Measurements from ENCODE around the gene KCNG4.

DNA sequence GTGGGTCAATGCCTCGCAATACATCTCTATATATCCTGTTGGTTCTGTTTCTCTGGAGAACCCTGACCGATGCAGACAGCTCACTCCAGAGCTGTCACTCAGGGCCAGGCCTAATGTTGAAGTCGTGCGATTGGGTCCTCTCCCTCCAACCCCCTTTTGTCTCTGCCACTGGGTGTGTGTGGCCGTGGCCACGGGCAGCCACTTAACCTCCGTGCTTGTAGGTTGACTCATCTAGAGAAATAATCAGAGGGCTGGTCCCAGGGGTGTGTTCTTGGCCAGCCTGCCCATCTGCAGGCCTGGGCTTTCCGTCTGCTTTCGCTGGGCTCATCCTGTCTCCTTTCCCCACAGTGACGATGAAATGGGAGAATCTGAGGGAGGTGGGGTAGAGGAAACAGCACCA lies 41.4 kb downstream of the KCNG4 start:
- TF ChIP-seq ZNF529 (tag by site-specific recombination; IDR thresholded peaks at IDR 0.05; ENCODE audit: insufficient replicate concordance) (no peak), ZNF10 (tag by site-specific recombination; IDR thresholded peaks at IDR 0.05) (no peak), ZFHX2 (tag by site-specific recombination; conservative IDR thresholded peaks at IDR 0.05) (no peak), ZNF121 (tag by site-specific recombination; IDR thresholded peaks at IDR 0.05) (no peak), ZNF660 (tag by site-specific recombination; IDR thresholded peaks at IDR 0.05) (no peak), ZNF274 (IDR thresholded peaks at IDR 0.05; ENCODE audit: low read length) (no peak), ZNF274 (tag by site-specific recombination; IDR thresholded peaks at IDR 0.05; ENCODE audit: borderline replicate concordance) (no peak), ZNF473 (tag by site-specific recombination; IDR thresholded peaks at IDR 0.05) (no peak), ZBTB48 (tag by site-specific recombination; IDR thresholded peaks at IDR 0.05) (no peak), ZNF404 (tag by site-specific recombination; IDR thresholded peaks at IDR 0.05) (no peak), ZNF701 (tag by site-specific recombination; IDR thresholded peaks at IDR 0.05) (no peak), ZNF140 (tag by site-specific recombination; IDR thresholded peaks at IDR 0.05) (no peak)
- TF ChIP-seq, protein P1, sequence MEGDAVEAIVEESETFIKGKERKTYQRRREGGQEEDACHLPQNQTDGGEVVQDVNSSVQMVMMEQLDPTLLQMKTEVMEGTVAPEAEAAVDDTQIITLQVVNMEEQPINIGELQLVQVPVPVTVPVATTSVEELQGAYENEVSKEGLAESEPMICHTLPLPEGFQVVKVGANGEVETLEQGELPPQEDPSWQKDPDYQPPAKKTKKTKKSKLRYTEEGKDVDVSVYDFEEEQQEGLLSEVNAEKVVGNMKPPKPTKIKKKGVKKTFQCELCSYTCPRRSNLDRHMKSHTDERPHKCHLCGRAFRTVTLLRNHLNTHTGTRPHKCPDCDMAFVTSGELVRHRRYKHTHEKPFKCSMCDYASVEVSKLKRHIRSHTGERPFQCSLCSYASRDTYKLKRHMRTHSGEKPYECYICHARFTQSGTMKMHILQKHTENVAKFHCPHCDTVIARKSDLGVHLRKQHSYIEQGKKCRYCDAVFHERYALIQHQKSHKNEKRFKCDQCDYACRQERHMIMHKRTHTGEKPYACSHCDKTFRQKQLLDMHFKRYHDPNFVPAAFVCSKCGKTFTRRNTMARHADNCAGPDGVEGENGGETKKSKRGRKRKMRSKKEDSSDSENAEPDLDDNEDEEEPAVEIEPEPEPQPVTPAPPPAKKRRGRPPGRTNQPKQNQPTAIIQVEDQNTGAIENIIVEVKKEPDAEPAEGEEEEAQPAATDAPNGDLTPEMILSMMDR (tag by site-specific recombination; IDR thresholded peaks at IDR 0.05), result no peak
- TF ChIP-seq, protein P2, sequence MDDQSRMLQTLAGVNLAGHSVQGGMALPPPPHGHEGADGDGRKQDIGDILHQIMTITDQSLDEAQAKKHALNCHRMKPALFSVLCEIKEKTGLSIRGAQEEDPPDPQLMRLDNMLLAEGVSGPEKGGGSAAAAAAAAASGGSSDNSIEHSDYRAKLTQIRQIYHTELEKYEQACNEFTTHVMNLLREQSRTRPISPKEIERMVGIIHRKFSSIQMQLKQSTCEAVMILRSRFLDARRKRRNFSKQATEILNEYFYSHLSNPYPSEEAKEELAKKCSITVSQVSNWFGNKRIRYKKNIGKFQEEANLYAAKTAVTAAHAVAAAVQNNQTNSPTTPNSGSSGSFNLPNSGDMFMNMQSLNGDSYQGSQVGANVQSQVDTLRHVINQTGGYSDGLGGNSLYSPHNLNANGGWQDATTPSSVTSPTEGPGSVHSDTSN (CRISPR knock-in tag; IDR thresholded peaks at IDR 0.05), result no peak
- TF ChIP-seq, protein P3, sequence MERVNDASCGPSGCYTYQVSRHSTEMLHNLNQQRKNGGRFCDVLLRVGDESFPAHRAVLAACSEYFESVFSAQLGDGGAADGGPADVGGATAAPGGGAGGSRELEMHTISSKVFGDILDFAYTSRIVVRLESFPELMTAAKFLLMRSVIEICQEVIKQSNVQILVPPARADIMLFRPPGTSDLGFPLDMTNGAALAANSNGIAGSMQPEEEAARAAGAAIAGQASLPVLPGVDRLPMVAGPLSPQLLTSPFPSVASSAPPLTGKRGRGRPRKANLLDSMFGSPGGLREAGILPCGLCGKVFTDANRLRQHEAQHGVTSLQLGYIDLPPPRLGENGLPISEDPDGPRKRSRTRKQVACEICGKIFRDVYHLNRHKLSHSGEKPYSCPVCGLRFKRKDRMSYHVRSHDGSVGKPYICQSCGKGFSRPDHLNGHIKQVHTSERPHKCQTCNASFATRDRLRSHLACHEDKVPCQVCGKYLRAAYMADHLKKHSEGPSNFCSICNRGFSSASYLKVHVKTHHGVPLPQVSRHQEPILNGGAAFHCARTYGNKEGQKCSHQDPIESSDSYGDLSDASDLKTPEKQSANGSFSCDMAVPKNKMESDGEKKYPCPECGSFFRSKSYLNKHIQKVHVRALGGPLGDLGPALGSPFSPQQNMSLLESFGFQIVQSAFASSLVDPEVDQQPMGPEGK (tag by site-specific recombination; IDR thresholded peaks at IDR 0.05), result no peak

All from HEK293 (cell line).